Measurements from ENCODE around the gene SH3D19. TPM values are rescaled to one million over a fixed set of nuclear protein-coding genes. Genes with fewer than 3 reads are reported as not detected.

SH3D19 gene
- total RNA-seq, 4 donors from 2014 or later: 35.6 to 73.1 (median 50.5) TPM

- intact Hi-C loops (cut with DNase I; ENCODE audit: low total_unique reads): no loop called here
- ATAC-seq: no peak
Observed at GRCh38 chr4:151331276-151332042, 6.1 kb upstream of the SH3D19 start.

DNA sequence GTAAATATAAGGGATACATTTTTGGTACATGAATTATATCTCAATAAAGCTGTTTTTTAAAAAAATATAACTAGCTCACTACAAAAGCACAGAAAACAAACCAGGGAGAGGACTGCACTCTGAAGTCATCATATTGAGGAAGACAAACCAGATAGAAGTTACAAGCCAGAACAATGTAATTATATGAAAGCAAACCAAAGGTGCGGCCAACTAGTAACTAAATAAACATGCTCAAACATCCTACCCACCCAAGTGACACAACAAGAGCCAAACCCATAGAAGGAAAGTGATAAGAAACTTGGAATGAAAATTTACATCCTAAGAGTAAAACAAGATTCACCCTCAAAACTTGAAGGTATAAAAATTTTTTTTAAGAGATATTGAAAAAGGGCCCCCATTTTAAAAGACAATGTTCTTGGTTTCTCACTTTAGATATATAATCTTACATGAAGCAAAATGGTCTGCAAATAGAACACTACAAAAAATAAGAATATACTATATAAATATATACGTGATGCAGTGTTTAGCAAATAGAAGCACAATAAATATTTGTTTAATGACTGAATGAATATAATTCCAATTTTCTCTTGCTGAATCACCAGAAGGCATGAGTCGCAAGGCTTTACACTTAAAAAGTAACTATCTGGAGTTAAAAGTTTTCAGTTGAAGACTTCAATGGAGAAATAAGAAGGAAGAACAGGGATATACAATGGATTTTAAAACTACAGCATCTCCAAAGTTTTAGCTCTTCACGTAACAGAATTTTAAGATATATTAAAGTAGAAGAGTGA lies 4.0 kb upstream of the SH3D19 start:
- H3K27me3 ChIP-seq: no peaks in the 10 kb centered on the region
- H3K4me3 ChIP-seq: no peak overlapping the region
- in situ Hi-C loops (cut with MboI; ENCODE audit: low sequenced_read_pairs in 4 of 4): no loop called here
- intact Hi-C loops (cut with DNase I; ENCODE audit: low total_unique reads): loop anchor here (10.0 kb wide), 2 partner anchors 165 to 315 kb away; partner anchors contain the start of gene LRBA
- H3K9me3 ChIP-seq: no peaks in the 10 kb centered on the region
- no peaks in the 10 kb centered on the region for H3K36me3 ChIP-seq
- TF ChIP-seq CTCF (IDR thresholded peaks at IDR 0.05 in 4 of 5, conservative IDR thresholded peaks at IDR 0.05 in 1 of 5) (no peak), POLR2A (IDR thresholded peaks at IDR 0.05) (no peak)
- DNase-seq (no peak), ATAC-seq (no peak)
- peaks cover under 1 to 5% of the 10 kb centered on the region in 2 donors for H3K4me1 ChIP-seq
- H3K27ac ChIP-seq: no peak overlapping the region

More at GRCh38 chr4:151331276-151332042, 6.1 kb upstream of the SH3D19 start:
- DNase-seq: no peak
- H3K36me3 ChIP-seq: no peaks in the 10 kb centered on the region
- no peaks in the 10 kb centered on the region for H3K4me1 ChIP-seq
- no peak overlapping the region for H3K27ac ChIP-seq
- in situ Hi-C loops (cut with MboI; ENCODE audit: low sequenced_read_pairs in 4 of 4): no loop called here
- no peaks in the 10 kb centered on the region for H3K9me3 ChIP-seq
- no peak overlapping the region for H3K4me3 ChIP-seq
- TF ChIP-seq POLR2A (IDR thresholded peaks at IDR 0.05) (no peak), CTCF (IDR thresholded peaks at IDR 0.05 in 4 of 5, conservative IDR thresholded peaks at IDR 0.05 in 1 of 5) (no peak)
- no peaks in the 10 kb centered on the region for H3K27me3 ChIP-seq

DNA sequence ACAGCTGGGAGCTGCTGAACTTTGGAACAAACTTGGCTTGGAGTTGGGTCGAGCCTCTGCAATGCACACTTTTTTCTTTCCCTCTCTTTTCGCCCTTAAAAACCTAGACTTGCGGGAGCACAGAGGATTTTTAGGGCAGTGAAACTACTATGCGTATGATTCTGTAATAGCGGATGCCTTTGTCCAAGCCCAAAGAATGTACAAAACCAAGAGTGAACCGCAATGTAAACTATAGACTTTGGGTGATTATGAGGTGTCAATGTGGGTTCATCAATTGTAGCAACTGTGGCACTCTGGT lies 493 bp upstream of the SH3D19 start:
- TF ChIP-seq CTCF (IDR thresholded peaks at IDR 0.05 in 4 of 5, conservative IDR thresholded peaks at IDR 0.05 in 1 of 5) (no peak), POLR2A (IDR thresholded peaks at IDR 0.05) (no peak)
- in situ Hi-C loops (cut with MboI; ENCODE audit: low sequenced_read_pairs in 4 of 4) (no loop called here), intact Hi-C loops (cut with DNase I; ENCODE audit: low total_unique reads) (loop anchor here (1.0 to 10.0 kb wide), 3 partner anchors 161 to 311 kb away; partner anchors contain the start of genes LRBA and RPS3A)
- peak overlapping the region; percentile 72 to 96 (median 76) for H3K4me3 ChIP-seq
- peak overlapping the region; percentile 84 to 94 (median 86) for H3K27ac ChIP-seq
- ATAC-seq: no peak
- H3K36me3 ChIP-seq: no peaks in the 10 kb centered on the region
- H3K27me3 ChIP-seq: no peaks in the 10 kb centered on the region
- H3K4me1 ChIP-seq: peaks cover 25 to 30% of the 10 kb centered on the region in 2 donors
- H3K9me3 ChIP-seq: no peaks in the 10 kb centered on the region
- no peak for DNase-seq

- TF ChIP-seq CTCF (IDR thresholded peaks at IDR 0.05 in 4 of 5, conservative IDR thresholded peaks at IDR 0.05 in 1 of 5): no peak
- H3K9me3 ChIP-seq: no peaks in the 10 kb centered on the region
- intact Hi-C loops (cut with DNase I; ENCODE audit: low total_unique reads) (loop anchor here (1.0 to 10.0 kb wide), 3 partner anchors 160 to 310 kb away; partner anchors contain the start of genes LRBA and RPS3A), in situ Hi-C loops (cut with MboI; ENCODE audit: low sequenced_read_pairs in 4 of 4) (no loop called here)
- DNase-seq (peak; percentile 70 to 84), ATAC-seq (peak; percentile 91)
- peaks cover 25 to 36% of the 10 kb centered on the region in 2 donors for H3K4me1 ChIP-seq
- H3K27ac ChIP-seq: peak overlapping the region; percentile 84 to 94 (median 86)
- peak overlapping the region; percentile 72 to 96 (median 76) for H3K4me3 ChIP-seq
- no peaks in the 10 kb centered on the region for H3K36me3 ChIP-seq
- no peaks in the 10 kb centered on the region for H3K27me3 ChIP-seq
Observed at GRCh38 chr4:151324752-151325110, 674 bp downstream of the SH3D19 start.
